Measurements from ENCODE around the gene RNF112.
"Not testable (repeated sequence)": the region's sequence is repeated elsewhere in the genome, so short reads cannot be mapped to it uniquely, and the experiment has no call there.

- not testable (repeated sequence) for TF ChIP-seq SMAD3 (CRISPR knock-in tag; IDR thresholded peaks at IDR 0.05; ENCODE audit: borderline replicate concordance); CTCF (IDR thresholded peaks at IDR 0.05); ESRRA (CRISPR knock-in tag; IDR thresholded peaks at IDR 0.05; ENCODE audit: borderline replicate concordance); TP53 (CRISPR knock-in tag; IDR thresholded peaks at IDR 0.05); ZBTB43 (CRISPR knock-in tag; IDR thresholded peaks at IDR 0.05); SOX15 (CRISPR knock-in tag; IDR thresholded peaks at IDR 0.05); AFF4 (CRISPR knock-in tag; IDR thresholded peaks at IDR 0.05; ENCODE audit: borderline replicate concordance); E2F4 (CRISPR knock-in tag; IDR thresholded peaks at IDR 0.05; ENCODE audit: borderline replicate concordance, low read depth)
- TF ChIP-seq, protein P1, sequence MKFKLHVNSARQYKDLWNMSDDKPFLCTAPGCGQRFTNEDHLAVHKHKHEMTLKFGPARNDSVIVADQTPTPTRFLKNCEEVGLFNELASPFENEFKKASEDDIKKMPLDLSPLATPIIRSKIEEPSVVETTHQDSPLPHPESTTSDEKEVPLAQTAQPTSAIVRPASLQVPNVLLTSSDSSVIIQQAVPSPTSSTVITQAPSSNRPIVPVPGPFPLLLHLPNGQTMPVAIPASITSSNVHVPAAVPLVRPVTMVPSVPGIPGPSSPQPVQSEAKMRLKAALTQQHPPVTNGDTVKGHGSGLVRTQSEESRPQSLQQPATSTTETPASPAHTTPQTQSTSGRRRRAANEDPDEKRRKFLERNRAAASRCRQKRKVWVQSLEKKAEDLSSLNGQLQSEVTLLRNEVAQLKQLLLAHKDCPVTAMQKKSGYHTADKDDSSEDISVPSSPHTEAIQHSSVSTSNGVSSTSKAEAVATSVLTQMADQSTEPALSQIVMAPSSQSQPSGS (CRISPR knock-in tag; IDR thresholded peaks at IDR 0.05; ENCODE audit: borderline replicate concordance, low read depth) = not testable (repeated sequence)
Measured at GRCh38 chr17:19446577-19446976, 35.5 kb downstream of the RNF112 start.
